ENCODE data around the gene HLA-DMA.

DNA sequence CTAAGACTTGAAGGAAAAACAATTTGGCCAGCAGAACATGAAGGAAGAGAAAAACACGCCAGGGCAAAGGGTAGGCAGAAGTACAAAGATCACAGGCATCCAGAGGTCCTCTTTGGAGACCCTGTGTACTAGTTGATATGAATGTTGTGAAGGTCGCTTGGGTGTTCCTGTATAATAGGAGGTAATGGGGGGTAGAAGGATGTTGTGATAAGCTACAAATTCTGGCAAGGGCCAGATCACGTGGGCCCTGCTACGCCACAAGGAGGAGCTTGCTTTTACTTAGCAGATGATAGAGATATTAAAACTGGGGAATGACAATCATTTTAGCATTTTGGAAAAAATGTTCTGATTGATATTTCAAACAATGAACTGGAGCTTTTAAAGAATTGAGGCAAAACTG is 878 bp upstream of the HLA-DMA start:
- TF ChIP-seq, protein P1, sequence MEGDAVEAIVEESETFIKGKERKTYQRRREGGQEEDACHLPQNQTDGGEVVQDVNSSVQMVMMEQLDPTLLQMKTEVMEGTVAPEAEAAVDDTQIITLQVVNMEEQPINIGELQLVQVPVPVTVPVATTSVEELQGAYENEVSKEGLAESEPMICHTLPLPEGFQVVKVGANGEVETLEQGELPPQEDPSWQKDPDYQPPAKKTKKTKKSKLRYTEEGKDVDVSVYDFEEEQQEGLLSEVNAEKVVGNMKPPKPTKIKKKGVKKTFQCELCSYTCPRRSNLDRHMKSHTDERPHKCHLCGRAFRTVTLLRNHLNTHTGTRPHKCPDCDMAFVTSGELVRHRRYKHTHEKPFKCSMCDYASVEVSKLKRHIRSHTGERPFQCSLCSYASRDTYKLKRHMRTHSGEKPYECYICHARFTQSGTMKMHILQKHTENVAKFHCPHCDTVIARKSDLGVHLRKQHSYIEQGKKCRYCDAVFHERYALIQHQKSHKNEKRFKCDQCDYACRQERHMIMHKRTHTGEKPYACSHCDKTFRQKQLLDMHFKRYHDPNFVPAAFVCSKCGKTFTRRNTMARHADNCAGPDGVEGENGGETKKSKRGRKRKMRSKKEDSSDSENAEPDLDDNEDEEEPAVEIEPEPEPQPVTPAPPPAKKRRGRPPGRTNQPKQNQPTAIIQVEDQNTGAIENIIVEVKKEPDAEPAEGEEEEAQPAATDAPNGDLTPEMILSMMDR (IDR thresholded peaks at IDR 0.05): no peak
- TF ChIP-seq POLR2A (IDR thresholded peaks at IDR 0.05): no peak
